Measurements from ENCODE around the gene ZFYVE19. TPM values are rescaled to one million over a fixed set of nuclear protein-coding genes. Genes with fewer than 3 reads are reported as not detected.
A peak's percentile ranks its signal among the peaks of the same experiment; 100 is the strongest.

The ZFYVE19 gene
- total and polyA plus RNA-seq, 2 of the 13 experiments (the other 11 are each of a cell fraction or from before 2014, with no cell fraction given), result 23.3 to 44.0 TPM

DNA sequence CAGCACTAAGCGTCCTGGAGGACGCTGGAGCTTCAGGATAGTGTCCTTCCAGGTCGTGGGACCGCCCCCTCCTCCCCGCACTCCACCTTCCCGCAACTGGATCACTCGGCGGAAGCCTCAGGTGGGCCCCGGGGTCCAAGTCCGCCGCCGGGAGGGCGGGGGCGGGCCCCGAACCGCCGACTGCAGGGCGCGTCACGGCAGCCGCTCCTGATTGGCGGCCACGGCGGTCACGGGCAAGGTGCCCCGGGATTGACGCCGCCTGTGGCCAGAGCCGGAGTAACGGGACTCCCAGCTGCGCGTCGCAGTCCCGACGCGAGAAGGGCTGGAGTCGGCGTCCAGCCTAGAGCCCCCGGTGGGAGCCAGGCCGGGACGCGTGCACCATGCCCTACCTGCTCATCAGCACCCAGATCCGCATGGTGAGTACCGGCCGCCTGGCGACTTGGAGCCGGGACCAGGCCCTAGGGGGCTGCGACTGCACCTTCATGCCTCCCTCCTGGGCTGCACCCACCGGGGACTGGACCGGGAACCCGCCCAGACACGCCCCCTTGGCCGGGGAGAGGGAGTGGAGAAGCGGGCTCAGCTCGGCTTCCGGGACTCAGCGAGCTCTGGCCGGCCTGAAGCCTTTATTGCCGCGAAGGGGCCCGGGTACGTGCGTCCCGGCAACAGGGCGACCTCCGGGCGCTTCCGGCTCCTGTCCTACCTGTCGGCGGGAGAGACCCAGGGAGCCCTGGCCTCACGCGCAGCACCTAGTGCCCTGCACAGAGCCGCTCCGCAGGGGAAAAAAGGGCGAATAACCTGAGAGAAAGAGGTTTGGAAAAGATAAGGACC lies 42.9 kb upstream of the ZFYVE19 start, which contains the start of gene GCHFR (continued):
- TF ChIP-seq, protein P1, sequence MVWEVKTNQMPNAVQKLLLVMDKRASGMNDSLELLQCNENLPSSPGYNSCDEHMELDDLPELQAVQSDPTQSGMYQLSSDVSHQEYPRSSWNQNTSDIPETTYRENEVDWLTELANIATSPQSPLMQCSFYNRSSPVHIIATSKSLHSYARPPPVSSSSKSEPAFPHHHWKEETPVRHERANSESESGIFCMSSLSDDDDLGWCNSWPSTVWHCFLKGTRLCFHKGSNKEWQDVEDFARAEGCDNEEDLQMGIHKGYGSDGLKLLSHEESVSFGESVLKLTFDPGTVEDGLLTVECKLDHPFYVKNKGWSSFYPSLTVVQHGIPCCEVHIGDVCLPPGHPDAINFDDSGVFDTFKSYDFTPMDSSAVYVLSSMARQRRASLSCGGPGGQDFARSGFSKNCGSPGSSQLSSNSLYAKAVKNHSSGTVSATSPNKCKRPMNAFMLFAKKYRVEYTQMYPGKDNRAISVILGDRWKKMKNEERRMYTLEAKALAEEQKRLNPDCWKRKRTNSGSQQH (CRISPR knock-in tag; IDR thresholded peaks at IDR 0.05; ENCODE audit: low read depth), result no peak
- TF ChIP-seq, protein P2, sequence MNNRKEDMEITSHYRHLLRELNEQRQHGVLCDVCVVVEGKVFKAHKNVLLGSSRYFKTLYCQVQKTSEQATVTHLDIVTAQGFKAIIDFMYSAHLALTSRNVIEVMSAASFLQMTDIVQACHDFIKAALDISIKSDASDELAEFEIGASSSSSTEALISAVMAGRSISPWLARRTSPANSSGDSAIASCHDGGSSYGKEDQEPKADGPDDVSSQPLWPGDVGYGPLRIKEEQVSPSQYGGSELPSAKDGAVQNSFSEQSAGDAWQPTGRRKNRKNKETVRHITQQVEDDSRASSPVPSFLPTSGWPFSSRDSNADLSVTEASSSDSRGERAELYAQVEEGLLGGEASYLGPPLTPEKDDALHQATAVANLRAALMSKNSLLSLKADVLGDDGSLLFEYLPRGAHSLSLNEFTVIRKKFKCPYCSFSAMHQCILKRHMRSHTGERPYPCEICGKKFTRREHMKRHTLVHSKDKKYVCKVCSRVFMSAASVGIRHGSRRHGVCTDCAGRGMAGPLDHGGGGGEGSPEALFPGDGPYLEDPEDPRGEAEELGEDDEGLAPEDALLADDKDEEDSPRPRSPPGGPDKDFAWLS (CRISPR knock-in tag; IDR thresholded peaks at IDR 0.05; ENCODE audit: borderline replicate concordance), result 0 out of 2 replicates have a peak, but pooled peaks have one; percentile 58
- peak; percentile 97 for TF ChIP-seq ZNF430 (CRISPR knock-in tag; IDR thresholded peaks at IDR 0.05)
- TF ChIP-seq ZNF30 (CRISPR knock-in tag; IDR thresholded peaks at IDR 0.05), result peak; percentile 82; the same call in 1 of the 2 replicates
- 0 out of 2 replicates have a peak, but pooled peaks have one; percentile 32 for TF ChIP-seq ZNF136 (CRISPR knock-in tag; IDR thresholded peaks at IDR 0.05; ENCODE audit: low read depth)
- no peak for TF ChIP-seq ZNF841 (CRISPR knock-in tag; IDR thresholded peaks at IDR 0.05; ENCODE audit: borderline replicate concordance)
- TF ChIP-seq MIER2 (CRISPR knock-in tag; IDR thresholded peaks at IDR 0.05), result no peak
- peak; percentile 80 for TF ChIP-seq BHLHE40 (IDR thresholded peaks at IDR 0.05; ENCODE audit: low read length)
- peak; percentile 92 for TF ChIP-seq RBFOX2 (IDR thresholded peaks at IDR 0.05; ENCODE audit: low read depth, low read length)
- TF ChIP-seq ASH2L (IDR thresholded peaks at IDR 0.05; ENCODE audit: insufficient read length, low read depth, low read length), result peak; percentile 83
- peak; percentile 43; the same call in 1 of the 2 replicates for TF ChIP-seq ZNF234 (CRISPR knock-in tag; conservative IDR thresholded peaks at IDR 0.05)
- TF ChIP-seq, protein P3, sequence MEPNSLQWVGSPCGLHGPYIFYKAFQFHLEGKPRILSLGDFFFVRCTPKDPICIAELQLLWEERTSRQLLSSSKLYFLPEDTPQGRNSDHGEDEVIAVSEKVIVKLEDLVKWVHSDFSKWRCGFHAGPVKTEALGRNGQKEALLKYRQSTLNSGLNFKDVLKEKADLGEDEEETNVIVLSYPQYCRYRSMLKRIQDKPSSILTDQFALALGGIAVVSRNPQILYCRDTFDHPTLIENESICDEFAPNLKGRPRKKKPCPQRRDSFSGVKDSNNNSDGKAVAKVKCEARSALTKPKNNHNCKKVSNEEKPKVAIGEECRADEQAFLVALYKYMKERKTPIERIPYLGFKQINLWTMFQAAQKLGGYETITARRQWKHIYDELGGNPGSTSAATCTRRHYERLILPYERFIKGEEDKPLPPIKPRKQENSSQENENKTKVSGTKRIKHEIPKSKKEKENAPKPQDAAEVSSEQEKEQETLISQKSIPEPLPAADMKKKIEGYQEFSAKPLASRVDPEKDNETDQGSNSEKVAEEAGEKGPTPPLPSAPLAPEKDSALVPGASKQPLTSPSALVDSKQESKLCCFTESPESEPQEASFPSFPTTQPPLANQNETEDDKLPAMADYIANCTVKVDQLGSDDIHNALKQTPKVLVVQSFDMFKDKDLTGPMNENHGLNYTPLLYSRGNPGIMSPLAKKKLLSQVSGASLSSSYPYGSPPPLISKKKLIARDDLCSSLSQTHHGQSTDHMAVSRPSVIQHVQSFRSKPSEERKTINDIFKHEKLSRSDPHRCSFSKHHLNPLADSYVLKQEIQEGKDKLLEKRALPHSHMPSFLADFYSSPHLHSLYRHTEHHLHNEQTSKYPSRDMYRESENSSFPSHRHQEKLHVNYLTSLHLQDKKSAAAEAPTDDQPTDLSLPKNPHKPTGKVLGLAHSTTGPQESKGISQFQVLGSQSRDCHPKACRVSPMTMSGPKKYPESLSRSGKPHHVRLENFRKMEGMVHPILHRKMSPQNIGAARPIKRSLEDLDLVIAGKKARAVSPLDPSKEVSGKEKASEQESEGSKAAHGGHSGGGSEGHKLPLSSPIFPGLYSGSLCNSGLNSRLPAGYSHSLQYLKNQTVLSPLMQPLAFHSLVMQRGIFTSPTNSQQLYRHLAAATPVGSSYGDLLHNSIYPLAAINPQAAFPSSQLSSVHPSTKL (CRISPR knock-in tag; IDR thresholded peaks at IDR 0.05), result peak; percentile 45; the same call in 1 of the 2 replicates
- TF ChIP-seq, protein P4, sequence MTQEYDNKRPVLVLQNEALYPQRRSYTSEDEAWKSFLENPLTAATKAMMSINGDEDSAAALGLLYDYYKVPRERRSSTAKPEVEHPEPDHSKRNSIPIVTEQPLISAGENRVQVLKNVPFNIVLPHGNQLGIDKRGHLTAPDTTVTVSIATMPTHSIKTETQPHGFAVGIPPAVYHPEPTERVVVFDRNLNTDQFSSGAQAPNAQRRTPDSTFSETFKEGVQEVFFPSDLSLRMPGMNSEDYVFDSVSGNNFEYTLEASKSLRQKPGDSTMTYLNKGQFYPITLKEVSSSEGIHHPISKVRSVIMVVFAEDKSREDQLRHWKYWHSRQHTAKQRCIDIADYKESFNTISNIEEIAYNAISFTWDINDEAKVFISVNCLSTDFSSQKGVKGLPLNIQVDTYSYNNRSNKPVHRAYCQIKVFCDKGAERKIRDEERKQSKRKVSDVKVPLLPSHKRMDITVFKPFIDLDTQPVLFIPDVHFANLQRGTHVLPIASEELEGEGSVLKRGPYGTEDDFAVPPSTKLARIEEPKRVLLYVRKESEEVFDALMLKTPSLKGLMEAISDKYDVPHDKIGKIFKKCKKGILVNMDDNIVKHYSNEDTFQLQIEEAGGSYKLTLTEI (CRISPR knock-in tag; conservative IDR thresholded peaks at IDR 0.05), result no peak
- 0 out of 2 replicates have a peak, but pooled peaks have one; percentile 16 for TF ChIP-seq ZNF44 (CRISPR knock-in tag; IDR thresholded peaks at IDR 0.05)
- TF ChIP-seq, protein P5, sequence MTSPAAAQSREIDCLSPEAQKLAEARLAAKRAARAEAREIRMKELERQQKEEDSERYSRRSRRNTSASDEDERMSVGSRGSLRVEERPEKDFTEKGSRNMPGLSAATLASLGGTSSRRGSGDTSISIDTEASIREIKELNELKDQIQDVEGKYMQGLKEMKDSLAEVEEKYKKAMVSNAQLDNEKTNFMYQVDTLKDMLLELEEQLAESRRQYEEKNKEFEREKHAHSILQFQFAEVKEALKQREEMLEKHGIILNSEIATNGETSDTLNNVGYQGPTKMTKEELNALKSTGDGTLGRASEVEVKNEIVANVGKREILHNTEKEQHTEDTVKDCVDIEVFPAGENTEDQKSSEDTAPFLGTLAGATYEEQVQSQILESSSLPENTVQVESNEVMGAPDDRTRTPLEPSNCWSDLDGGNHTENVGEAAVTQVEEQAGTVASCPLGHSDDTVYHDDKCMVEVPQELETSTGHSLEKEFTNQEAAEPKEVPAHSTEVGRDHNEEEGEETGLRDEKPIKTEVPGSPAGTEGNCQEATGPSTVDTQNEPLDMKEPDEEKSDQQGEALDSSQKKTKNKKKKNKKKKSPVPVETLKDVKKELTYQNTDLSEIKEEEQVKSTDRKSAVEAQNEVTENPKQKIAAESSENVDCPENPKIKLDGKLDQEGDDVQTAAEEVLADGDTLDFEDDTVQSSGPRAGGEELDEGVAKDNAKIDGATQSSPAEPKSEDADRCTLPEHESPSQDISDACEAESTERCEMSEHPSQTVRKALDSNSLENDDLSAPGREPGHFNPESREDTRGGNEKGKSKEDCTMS (CRISPR knock-in tag; conservative IDR thresholded peaks at IDR 0.05), result no peak
- peak; percentile 18; the same call in 1 of the 2 replicates for TF ChIP-seq ZNF530 (CRISPR knock-in tag; IDR thresholded peaks at IDR 0.05; ENCODE audit: low read depth)

Measured in HepG2 (cell line).